GM12875 (cell line): ENCODE data around the gene FAR2.

ENCODE experiments used
- H3K4me3 ChIP-seq: one replicate; pipeline ENCODE4 v1.5.1; 2011; ENCODE audit warnings: low read depth, low read length, control low read depth
- CTCF ChIP-seq: IDR thresholded peaks from 2 replicates; pipeline ENCODE4 v1.5.1; 2011; ENCODE audit warnings: low read depth, mild to moderate bottlenecking, control low read depth, inconsistent platforms, low read length, moderate library complexity, borderline replicate concordance; ENCODE audit not compliant: insufficient read depth

Gene FAR2

GRCh38 chr12:29264424-29264823, 115.3 kb downstream of the FAR2 start:
- no peak for TF ChIP-seq CTCF
- H3K4me3 ChIP-seq: no peak overlapping the region

GRCh38 chr12:29269706-29270408, 120.8 kb downstream of the FAR2 start:
- no peak for TF ChIP-seq CTCF
- H3K4me3 ChIP-seq: no peak overlapping the region

GRCh38 chr12:29270446-29270845, 121.4 kb downstream of the FAR2 start:
- TF ChIP-seq CTCF: no peak
- H3K4me3 ChIP-seq: no peak overlapping the region

GRCh38 chr12:29273178-29273843, 124.2 kb downstream of the FAR2 start:
- no peak for TF ChIP-seq CTCF
- no peak overlapping the region for H3K4me3 ChIP-seq

GRCh38 chr12:29275834-29276233, 126.8 kb downstream of the FAR2 start:
- no peak for TF ChIP-seq CTCF
- H3K4me3 ChIP-seq: no peak overlapping the region

- TF ChIP-seq CTCF: no peak
- H3K4me3 ChIP-seq: no peak overlapping the region
Measured at GRCh38 chr12:29277231-29277630, 128.2 kb downstream of the FAR2 start.
